HUES6 (cell line): ENCODE measurements around the gene GABRB3.

Experiments used
- H3K27ac ChIP-seq: 2 replicates; pipeline ENCODE4 v1.7.0; 2013; ENCODE audit warnings: low read depth, mild to moderate bottlenecking, low read length, inconsistent platforms
- H3K27me3 ChIP-seq: 2 replicates; pipeline ENCODE4 v1.6.1; 2013; ENCODE audit warnings: low read length; ENCODE audit not compliant: control insufficient read depth, insufficient read depth
- H3K36me3 ChIP-seq: 2 replicates; pipeline ENCODE4 v1.6.1; 2013; ENCODE audit warnings: low read length; ENCODE audit not compliant: control insufficient read depth, insufficient read depth
- H3K4me1 ChIP-seq: 2 replicates; pipeline ENCODE4 v1.6.1; 2013; ENCODE audit warnings: low read length; ENCODE audit not compliant: control insufficient read depth, insufficient read depth
- H3K4me3 ChIP-seq: 2 replicates; pipeline ENCODE4 v1.5.1; 2013; ENCODE audit warnings: low read depth, low read length
- H3K9ac ChIP-seq: one replicate; pipeline ENCODE4 v1.6.1; 2013; ENCODE audit warnings: mild to moderate bottlenecking, low read length
- H3K9me3 ChIP-seq: 2 replicates; pipeline ENCODE4 v1.6.1; 2013; ENCODE audit warnings: low read depth, low read length; ENCODE audit not compliant: control insufficient read depth, insufficient read depth

Gene GABRB3

GRCh38 chr15:26771578-26772153 lies 1.2 kb downstream of the GABRB3 start:
- peak overlapping the region; percentile 85 for H3K4me3 ChIP-seq
- H3K27ac ChIP-seq: peak overlapping the region; percentile 22; the same call in 1 of the 2 replicates
- H3K9ac ChIP-seq: peak overlapping the region; percentile 80
- H3K4me1 ChIP-seq: peaks cover 50% of the 10 kb centered on the region
- no peaks in the 10 kb centered on the region for H3K36me3 ChIP-seq
- no peaks in the 10 kb centered on the region for H3K27me3 ChIP-seq
- H3K9me3 ChIP-seq: no peaks in the 10 kb centered on the region

DNA sequence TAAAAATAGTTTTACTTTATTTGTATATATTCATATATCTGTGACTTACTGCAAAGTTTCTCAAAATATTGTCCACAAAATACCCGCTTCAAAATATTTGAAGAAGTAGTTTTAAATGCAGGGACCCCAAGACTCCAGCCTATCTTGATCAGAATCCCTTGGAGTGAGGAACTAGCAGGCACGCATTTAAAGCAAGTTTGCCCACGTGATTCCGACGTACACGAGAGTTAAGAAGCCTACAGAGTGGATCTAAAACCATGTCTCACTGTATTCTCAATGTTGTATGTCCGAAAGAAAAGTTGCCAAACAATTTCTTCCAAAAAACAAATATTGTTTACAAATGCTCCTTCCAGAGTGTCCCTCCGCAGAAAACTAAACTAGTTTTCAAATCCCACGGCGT lies 1.7 kb downstream of the GABRB3 start:
- no peaks in the 10 kb centered on the region for H3K36me3 ChIP-seq
- H3K9ac ChIP-seq: peak overlapping the region; percentile 80
- H3K9me3 ChIP-seq: no peaks in the 10 kb centered on the region
- H3K4me3 ChIP-seq: peak overlapping the region; percentile 85
- no peaks in the 10 kb centered on the region for H3K27me3 ChIP-seq
- peaks cover 53% of the 10 kb centered on the region for H3K4me1 ChIP-seq
- H3K27ac ChIP-seq: no peak overlapping the region; the same call in 1 of the 2 replicates

- no peaks in the 10 kb centered on the region for H3K27me3 ChIP-seq
- no peaks in the 10 kb centered on the region for H3K36me3 ChIP-seq
- H3K4me3 ChIP-seq: peak overlapping the region; percentile 47
- no peaks in the 10 kb centered on the region for H3K9me3 ChIP-seq
- H3K4me1 ChIP-seq: peaks cover 75% of the 10 kb centered on the region
- peak overlapping the region; percentile 81 for H3K9ac ChIP-seq
- H3K27ac ChIP-seq: peak overlapping the region; percentile 88
These were observed 5.6 kb downstream of the GABRB3 start for GRCh38 chr15:26767169-26767670.

DNA sequence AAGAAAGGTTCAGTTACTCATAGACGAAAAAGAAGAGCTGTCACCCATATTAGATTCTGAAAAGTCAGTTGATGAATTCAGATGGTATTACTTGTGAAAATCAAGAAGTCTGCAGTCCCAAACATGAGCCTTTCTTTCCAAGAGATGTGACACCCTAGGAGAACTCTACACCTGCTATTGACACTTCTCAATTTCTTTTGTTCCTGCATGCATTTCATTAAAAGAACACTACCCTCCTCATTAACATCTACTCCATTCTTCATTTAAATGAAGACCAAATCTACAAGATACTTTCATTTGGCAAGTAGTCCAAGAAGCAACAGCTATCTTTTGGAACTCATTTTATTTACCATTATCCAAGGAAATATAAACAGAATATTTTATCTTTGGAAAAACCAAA lies 6.6 kb downstream of the GABRB3 start:
- H3K9me3 ChIP-seq: no peaks in the 10 kb centered on the region
- peak overlapping the region; percentile 88 for H3K27ac ChIP-seq
- peak overlapping the region; percentile 47 for H3K4me3 ChIP-seq
- H3K9ac ChIP-seq: peak overlapping the region; percentile 81
- H3K4me1 ChIP-seq: peaks cover 76% of the 10 kb centered on the region
- no peaks in the 10 kb centered on the region for H3K27me3 ChIP-seq
- no peaks in the 10 kb centered on the region for H3K36me3 ChIP-seq

GRCh38 chr15:26759986-26760385 lies 12.9 kb downstream of the GABRB3 start:
- Histone ChIP-seq H3K4me1 (peaks cover 54% of the 10 kb centered on the region), H3K4me3 (no peak overlapping the region), H3K9ac (no peak overlapping the region), H3K27me3 (no peaks in the 10 kb centered on the region), H3K9me3 (no peaks in the 10 kb centered on the region), H3K27ac (no peak overlapping the region), H3K36me3 (no peaks in the 10 kb centered on the region)

DNA sequence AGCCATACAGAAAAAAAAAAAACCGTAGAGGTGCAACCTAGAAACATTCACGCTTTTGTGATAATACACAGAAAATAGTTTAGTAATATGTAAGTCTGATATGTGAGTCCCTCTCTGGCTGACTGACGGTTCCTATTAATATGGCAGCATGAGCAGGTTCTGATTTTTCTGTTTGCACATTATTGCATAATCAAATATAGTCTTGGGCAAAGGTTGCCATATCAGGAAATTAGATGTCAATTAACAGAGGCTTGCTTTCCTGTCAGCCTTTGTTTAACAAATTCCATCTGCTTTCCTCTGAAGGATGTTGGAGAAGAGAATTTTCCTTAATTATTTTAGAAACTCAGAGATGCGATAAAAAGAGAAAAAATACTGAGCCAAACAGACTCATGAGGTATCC lies 14.8 kb downstream of the GABRB3 start:
- Histone ChIP-seq H3K36me3 (peaks cover 11% of the 10 kb centered on the region), H3K4me1 (peaks cover 45% of the 10 kb centered on the region), H3K27ac (no peak overlapping the region)

GRCh38 chr15:26757141-26757540 lies 15.7 kb downstream of the GABRB3 start:
- H3K27ac ChIP-seq: 0 out of 2 replicates have a peak overlapping the region, but pooled peaks have one; percentile 29
- peaks cover 35% of the 10 kb centered on the region for H3K4me1 ChIP-seq

More for the DNA sequence above, 14.8 kb downstream of the GABRB3 start:
- H3K27me3 ChIP-seq: no peaks in the 10 kb centered on the region
- no peaks in the 10 kb centered on the region for H3K9me3 ChIP-seq
- H3K4me3 ChIP-seq: no peak overlapping the region
- no peak overlapping the region for H3K9ac ChIP-seq

GRCh38 chr15:26744894-26745293 lies 28.0 kb downstream of the GABRB3 start:
- no peaks in the 10 kb centered on the region for H3K9me3 ChIP-seq
- H3K9ac ChIP-seq: no peak overlapping the region
- no peak overlapping the region for H3K4me3 ChIP-seq
- H3K27me3 ChIP-seq: no peaks in the 10 kb centered on the region
- H3K27ac ChIP-seq: no peak overlapping the region
- H3K36me3 ChIP-seq: peaks cover 4% of the 10 kb centered on the region; the same call in 1 of the 2 replicates
- H3K4me1 ChIP-seq: peaks cover 16% of the 10 kb centered on the region

More at GRCh38 chr15:26757141-26757540, 15.7 kb downstream of the GABRB3 start:
- H3K36me3 ChIP-seq: peaks cover 17% of the 10 kb centered on the region
- H3K9ac ChIP-seq: no peak overlapping the region
- no peak overlapping the region; the same call in 1 of the 2 replicates for H3K4me3 ChIP-seq
- H3K27me3 ChIP-seq: no peaks in the 10 kb centered on the region
- H3K9me3 ChIP-seq: no peaks in the 10 kb centered on the region

DNA sequence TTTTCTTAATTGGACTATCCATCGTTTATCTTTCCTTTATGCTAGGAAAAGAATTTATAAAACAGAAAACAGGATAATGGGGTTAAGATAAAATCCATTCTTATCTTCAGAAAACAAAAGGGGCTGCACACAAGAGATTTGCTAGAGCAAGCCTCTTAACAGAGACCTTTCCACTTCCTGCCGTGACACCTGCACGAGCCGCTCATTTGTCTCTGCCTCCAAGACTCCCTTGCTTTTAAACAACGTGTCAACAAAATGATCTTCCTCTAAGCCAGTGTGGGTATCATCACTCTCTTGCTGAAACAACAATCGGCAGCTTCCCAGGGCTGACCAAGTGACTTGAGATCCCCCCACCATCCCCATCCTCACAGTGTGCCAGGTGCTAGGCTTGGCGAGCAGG lies 33.1 kb downstream of the GABRB3 start:
- H3K4me3 ChIP-seq: no peak overlapping the region
- no peaks in the 10 kb centered on the region; the same call in 1 of the 2 replicates for H3K9me3 ChIP-seq
- H3K36me3 ChIP-seq: no peaks in the 10 kb centered on the region
- H3K27ac ChIP-seq: no peak overlapping the region
- H3K4me1 ChIP-seq: peaks cover 39% of the 10 kb centered on the region
- no peak overlapping the region for H3K9ac ChIP-seq
- no peaks in the 10 kb centered on the region for H3K27me3 ChIP-seq

DNA sequence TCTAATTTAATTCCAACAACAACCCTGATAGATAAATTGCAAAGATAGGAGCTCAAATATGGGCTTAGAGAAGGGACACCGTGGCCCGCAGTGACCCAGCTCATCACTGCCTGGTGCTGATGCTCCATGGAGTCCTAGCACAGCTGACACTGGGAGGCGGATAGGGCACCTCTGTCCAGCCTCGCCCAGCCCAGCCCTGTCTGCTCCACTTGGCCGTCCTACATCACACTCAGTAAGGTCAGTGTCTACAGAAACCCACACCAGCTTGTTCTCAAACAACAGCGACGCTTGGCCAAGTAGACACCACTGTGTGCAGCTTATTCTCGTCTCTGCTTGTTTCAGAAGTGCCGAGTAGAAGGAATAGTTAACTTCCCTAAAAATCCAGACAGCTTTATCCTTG lies 33.9 kb downstream of the GABRB3 start:
- H3K4me3 ChIP-seq: no peak overlapping the region
- H3K9me3 ChIP-seq: no peaks in the 10 kb centered on the region; the same call in 1 of the 2 replicates
- H3K27me3 ChIP-seq: no peaks in the 10 kb centered on the region
- H3K9ac ChIP-seq: no peak overlapping the region
- peaks cover 39% of the 10 kb centered on the region for H3K4me1 ChIP-seq
- H3K27ac ChIP-seq: no peak overlapping the region
- no peaks in the 10 kb centered on the region; the same call in 1 of the 2 replicates for H3K36me3 ChIP-seq

- H3K27ac ChIP-seq: no peak overlapping the region
- H3K4me1 ChIP-seq: peaks cover 43% of the 10 kb centered on the region
- H3K27me3 ChIP-seq: no peaks in the 10 kb centered on the region
- H3K9ac ChIP-seq: no peak overlapping the region
- no peak overlapping the region for H3K4me3 ChIP-seq
- peaks cover 10% of the 10 kb centered on the region for H3K9me3 ChIP-seq
- H3K36me3 ChIP-seq: peaks cover 10% of the 10 kb centered on the region
These were observed 36.2 kb downstream of the GABRB3 start for GRCh38 chr15:26736502-26737248.
